GM21528 (cell line): ENCODE results near the gene ST8SIA5.

Source experiments
- ATAC-seq: cut with Tn5 transposase; IDR thresholded peaks from one replicate; pipeline ENCODE4 v1.9.1; 2021; ENCODE audit warnings: mild to moderate bottlenecking, moderate library complexity; ENCODE audit not compliant: unreplicated experiment, low FRiP score

ST8SIA5 gene

DNA sequence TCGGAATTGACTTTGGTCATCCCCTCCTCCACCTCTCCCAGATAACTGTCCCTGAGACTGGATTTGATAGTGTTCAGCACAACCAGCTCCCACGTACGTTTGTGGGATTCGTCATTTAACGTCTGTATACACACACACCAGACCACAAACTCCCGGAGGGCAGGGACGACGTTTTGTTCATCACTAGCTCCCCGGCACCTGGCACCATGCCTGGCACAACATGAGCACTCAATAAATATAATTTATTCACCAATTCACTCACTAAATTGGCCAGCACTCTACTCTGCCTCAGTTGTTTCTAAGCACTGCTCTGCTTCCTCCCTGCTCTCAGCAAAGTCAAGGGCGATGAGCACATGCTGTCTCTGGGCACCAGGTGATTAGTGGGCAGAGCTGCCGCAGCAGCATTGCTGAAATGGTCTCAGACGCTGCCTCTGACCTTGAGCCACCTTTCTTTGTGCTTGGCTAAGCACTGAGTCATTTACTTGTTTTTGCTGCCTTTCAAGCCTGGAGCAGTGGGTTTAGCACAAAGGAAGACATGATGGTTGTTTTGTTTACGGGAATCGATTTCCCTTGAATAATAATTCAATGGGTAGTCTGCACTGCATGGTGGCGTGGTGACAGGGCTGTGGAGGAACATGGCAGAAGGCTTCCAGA lies 80.5 kb downstream of the ST8SIA5 start:
- ATAC-seq = no peak

- no peak for ATAC-seq
Observed at GRCh38 chr18:46675112-46675511, 81.7 kb downstream of the ST8SIA5 start.

- ATAC-seq = no peak
Observed at GRCh38 chr18:46672062-46672970, 84.5 kb downstream of the ST8SIA5 start.

DNA sequence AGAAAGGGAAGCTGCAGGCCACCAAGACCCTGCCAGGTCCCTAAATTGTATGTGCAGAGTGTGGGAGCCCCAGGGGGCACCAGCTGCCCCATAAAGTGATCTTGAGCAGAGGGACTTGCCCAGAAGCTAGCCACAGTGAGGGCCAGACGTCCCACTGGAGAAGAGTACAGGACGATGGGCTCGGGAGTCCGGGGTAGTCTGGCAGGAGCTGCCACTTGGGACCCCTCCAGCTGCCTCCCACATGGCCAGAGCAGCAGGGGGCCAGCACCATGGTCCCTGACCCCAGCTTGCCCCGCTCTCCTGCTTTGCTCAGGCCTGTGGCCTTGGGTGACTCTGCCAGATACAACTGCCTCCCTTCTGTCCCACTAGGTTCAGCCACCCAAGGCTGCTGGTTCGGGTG lies 88.2 kb downstream of the ST8SIA5 start:
- no peak for ATAC-seq

GRCh38 chr18:46668135-46668534 lies 88.7 kb downstream of the ST8SIA5 start:
- no peak for ATAC-seq

- no peak for ATAC-seq
Observed at GRCh38 chr18:46663539-46663938, 93.3 kb downstream of the ST8SIA5 start.

DNA sequence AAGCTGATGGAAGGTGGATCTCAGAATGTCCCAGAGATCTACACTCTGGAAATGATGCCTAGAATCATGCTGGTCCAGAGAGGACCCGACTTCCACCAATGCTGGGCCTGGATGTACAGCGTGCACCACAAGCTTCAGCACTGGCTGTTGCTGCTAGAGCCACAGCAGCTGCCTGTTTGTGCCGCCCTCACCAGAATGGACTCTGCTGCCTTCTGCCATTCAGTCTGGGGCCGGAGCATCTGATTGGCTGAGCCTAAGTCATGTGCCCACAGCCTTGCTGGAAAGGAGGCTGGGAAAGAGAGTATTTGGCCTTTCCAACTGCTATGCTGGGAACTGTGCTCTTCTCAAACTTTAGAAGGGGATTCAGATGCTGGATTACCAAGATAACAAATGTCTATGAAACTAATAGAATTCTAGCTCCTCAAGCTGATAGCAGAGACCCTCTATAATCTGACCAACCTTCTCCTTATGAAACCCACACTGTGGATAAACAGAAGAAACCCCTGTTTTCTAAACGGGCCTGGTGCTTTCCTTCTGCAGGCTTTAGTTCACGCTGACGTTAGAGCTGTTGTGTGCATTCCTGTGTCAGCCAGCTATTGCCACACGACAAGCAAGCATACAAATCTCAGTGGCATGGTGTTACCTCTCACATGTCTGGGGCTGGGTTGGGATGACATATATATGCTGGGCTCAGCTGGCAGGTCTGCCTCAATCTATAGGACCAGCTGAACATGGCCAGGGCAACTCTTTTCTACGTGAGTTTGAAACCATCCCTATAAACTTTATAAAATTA lies 95.7 kb downstream of the ST8SIA5 start:
- no peak for ATAC-seq

- ATAC-seq = no peak
Observed at GRCh38 chr18:46659484-46659883, 97.4 kb downstream of the ST8SIA5 start.

- ATAC-seq = no peak
Observed at GRCh38 chr18:46657115-46657955, 99.5 kb downstream of the ST8SIA5 start, which contains the start of gene LOXHD1. TSS of gene LOXHD1 (minus strand) at chr18:46657220. CDS start at chr18:46657033, 187 bp downstream.

DNA sequence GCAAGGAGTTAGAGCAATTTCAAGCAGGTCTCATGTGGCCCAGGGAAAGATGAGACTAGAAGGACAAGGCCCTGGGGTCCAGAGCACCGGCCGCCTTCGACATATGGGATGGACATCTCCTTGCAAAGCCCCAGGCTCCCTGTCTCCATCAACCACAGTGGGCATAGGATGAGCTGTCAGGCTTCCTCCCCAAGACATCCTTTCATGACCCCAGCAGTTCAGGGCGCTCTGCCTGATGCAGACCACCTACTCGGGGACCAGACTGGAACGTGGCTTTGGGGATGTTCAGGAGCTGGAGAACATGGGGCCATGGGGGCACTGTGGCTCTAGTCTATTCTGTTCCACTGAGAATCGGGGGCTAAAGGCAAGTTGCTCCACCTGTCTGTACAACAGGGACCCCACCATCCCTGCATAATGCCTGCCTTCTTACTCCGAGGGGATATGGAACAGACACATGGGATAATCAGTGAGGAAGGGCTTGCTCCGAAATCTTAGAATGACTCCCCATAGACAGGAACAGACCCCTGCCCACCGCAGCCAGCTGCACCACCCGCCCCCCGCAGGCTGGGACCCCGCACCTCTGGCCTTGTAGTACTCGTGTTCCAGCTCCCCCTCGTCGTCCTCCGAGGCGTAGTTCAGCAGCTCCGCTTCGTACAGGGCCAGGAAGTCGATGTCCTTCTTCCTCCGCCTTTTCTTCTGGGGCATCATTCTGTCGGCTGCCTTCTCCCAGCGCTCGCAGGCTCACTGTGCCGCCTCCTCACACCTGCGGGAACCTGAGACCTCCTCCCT lies 100.3 kb downstream of the ST8SIA5 start:
- no peak for ATAC-seq

DNA sequence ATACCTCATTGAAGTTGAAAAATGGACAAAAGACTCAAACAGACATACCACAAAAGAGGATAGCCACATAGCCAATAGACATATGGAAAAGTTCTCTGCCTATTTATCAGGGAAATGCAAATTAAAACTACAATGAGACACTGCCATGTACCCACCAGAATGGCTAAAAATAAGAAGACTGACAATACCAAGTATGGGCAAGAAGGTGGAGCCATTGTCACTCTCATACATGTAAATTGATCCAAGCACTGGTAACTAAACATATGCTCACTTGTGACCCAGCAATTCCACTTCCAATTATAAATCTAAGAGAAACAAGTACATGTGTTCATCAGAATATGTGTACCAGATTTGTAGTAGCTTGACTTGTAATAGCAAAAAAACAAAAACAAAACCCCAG lies 104.5 kb downstream of the ST8SIA5 start:
- ATAC-seq = no peak

DNA sequence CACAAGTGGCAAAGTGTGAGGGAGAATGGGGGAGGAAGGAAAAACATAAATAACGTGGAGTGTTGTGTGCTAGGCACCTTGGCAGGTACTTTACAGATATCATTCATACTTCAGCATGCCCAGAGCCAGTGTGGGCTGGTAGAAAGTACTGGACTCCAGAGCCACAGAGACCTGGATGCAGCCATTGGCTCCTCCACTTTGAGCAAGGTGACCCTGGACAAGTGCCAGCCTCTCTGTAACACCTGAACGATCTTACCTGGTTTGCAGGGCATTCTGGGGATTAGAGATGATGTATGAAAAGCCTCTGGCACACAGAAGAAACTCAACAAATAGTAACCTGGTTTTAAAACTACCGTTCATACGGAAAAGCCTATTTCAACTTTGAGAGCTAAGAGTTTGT lies 106.2 kb downstream of the ST8SIA5 start:
- no peak for ATAC-seq

DNA sequence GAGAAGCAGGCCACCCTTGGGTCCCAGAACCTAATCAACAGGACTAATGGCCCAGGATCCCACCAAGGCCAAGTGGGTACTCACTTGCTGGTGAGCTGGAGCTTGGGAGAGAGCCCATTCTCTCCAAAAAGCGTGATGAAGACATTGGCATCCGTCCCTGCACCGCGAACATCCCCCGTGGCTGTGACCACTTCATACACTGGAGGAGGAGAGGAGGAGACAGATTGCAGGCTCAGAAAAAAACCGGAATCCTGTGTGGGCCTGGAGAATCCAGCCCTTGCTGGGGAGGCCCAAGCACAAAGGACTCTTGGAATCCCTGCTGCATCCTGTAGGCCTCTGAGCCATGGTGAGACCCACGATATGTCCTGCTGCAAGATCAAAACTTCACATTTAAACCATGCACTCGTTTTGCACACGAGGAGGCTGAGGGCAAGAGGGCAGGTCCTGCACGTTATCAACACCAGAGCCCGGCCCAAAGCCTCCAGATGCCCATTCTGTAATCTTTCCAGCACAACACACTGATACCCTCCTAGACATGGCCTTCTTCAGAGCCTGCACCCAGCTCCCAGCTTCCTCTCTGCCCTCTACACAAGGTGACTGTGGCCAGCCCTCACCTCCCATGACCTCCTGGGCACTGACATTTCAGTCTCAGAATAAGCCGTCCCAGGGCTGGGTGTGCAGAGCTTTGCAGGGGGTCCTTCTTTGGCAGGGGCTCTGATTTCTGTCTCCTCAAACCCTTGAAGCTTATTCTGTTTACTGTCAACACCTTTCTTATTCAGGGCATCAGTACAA lies 107.6 kb downstream of the ST8SIA5 start:
- ATAC-seq = no peak

DNA sequence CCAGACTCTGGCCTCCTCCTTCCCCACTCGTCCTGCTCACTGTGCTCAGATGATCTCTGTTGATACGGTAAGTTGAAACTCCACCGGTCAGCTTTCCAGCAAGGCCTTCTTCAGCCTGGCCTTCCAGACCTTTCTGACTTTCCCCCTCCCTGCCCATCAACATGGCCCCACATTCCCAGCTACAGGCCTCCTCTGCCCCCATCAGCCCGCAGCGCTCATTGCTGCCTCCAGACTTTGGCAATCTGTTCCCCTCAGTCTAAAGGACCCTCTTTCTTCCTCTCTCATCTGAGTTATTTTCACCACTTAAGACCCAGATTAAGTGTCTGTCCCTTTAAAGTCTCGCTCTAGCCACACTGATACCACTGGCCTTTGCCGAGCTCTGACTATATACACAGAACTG lies 110.4 kb downstream of the ST8SIA5 start:
- no peak for ATAC-seq

DNA sequence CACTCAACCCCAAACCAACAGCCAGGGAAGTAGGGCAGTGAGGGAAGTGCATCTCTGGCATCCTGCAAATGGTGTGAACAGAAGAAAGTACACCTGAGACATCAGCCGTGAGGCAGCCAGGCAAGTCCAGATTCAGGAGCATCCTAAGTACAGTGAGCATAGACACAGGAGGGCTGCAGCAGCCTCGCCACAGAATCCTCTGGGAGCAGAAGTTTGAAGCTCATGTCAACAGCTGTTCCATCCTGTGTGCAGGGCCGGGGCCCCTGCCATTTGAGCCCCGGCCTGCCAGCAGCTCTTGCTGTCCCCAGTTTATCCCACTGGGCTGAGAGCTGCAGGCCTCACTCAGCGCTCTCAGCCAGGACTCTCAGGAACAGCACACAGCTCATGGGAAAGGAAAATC lies 114.3 kb downstream of the ST8SIA5 start:
- ATAC-seq = no peak

DNA sequence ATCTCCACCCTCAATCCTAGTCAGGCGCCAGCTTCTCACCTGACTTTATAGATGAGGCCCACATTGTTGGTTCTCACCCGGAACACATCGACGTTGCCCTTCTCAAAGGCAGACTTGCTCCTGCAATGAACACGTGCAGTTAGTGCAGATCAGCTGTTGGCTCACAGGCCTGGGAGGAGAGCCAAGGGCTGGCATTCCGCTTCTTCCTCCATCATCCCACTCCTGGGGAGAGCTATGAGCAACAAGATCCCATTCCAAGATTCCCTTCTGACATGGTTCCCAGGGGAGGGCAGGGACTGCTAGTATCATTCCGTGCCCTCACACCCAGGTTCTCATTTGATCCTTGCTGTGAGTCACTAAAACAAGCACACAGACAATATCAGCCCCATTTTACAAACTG lies 114.9 kb downstream of the ST8SIA5 start:
- ATAC-seq = no peak

- ATAC-seq = no peak
Observed at GRCh38 chr18:46639386-46639785, 117.5 kb downstream of the ST8SIA5 start.

GRCh38 chr18:46636040-46636630 lies 120.7 kb downstream of the ST8SIA5 start:
- ATAC-seq = no peak
